Neural cell (in vitro differentiated cells): ENCODE data around the gene SSX4B. TPM values are rescaled to one million over a fixed set of nuclear protein-coding genes. Genes with fewer than 3 reads are reported as not detected.
"Not testable (repeated sequence)": the region's sequence is repeated elsewhere in the genome, so short reads cannot be mapped to it uniquely, and the experiment has no call there.

Experiments
- H2AFZ ChIP-seq: fragments of 200-600, 300-800 bp; sonication (generic), shearing (Covaris generic); 2 replicates; pipeline ENCODE4 v1.6.0; 2014; ENCODE audit warnings: low read depth, mild to moderate bottlenecking, antibody characterized with exemption, low read length, moderate library complexity
- H3F3A ChIP-seq: fragments of 200-600 bp; shearing (Covaris generic); 2 replicates; pipeline ENCODE4 v1.6.1; 2016; ENCODE audit warnings: mild to moderate bottlenecking, moderate library complexity, mixed read lengths, antibody characterized with exemption, low read length; ENCODE audit not compliant: insufficient read depth, poor library complexity, severe bottlenecking
- H3K27ac ChIP-seq: fragments of 200-600, 300-800 bp; sonication (generic), shearing (Covaris generic); 2 replicates; pipeline ENCODE4 v1.5.1; 2014; ENCODE audit warnings: mild to moderate bottlenecking, low read length, moderate library complexity
- H3K27me3 ChIP-seq: fragments of 300-800, 200-600 bp; sonication (generic), shearing (Covaris generic); 2 replicates; pipeline ENCODE4 v1.6.0; 2014; ENCODE audit warnings: mild to moderate bottlenecking, low read depth, low read length, moderate library complexity; ENCODE audit not compliant: insufficient read depth
- H3K36me3 ChIP-seq: fragments of 300-800, 200-600 bp; sonication (generic), shearing (Covaris generic); 2 replicates; pipeline ENCODE4 v1.5.1; 2014; ENCODE audit warnings: mild to moderate bottlenecking, antibody characterized with exemption, low read length, moderate library complexity; ENCODE audit not compliant: insufficient read depth
- H3K4me2 ChIP-seq: fragments of 300-800, 200-600 bp; sonication (generic), shearing (Covaris generic); 2 replicates; pipeline ENCODE4 v1.6.0; 2014; ENCODE audit warnings: mild to moderate bottlenecking, low read length
- H3K4me3 ChIP-seq: fragments of 300-800, 200-600 bp; sonication (generic), shearing (Covaris generic); 2 replicates; pipeline ENCODE4 v1.5.1; 2014; ENCODE audit warnings: mild to moderate bottlenecking, low read length, moderate library complexity
- H3K79me2 ChIP-seq: fragments of 200-600 bp; shearing (Covaris generic); replicated peaks from 2 replicates; pipeline ENCODE4 v1.6.0; 2014; ENCODE audit warnings: mild to moderate bottlenecking, low read length, moderate library complexity; ENCODE audit not compliant: insufficient read depth
- H3K9ac ChIP-seq: fragments of 300-800, 200-600 bp; sonication (generic), shearing (Covaris generic); 2 replicates; pipeline ENCODE4 v1.6.1; 2016; ENCODE audit warnings: mild to moderate bottlenecking, low read length, mixed read lengths
- H3K9me2 ChIP-seq: fragments of 200-600 bp; shearing (Covaris generic); 2 replicates; pipeline ENCODE4 v1.6.1; 2016; ENCODE audit warnings: mild to moderate bottlenecking, low read length, mixed read lengths; ENCODE audit not compliant: insufficient read depth
- H3K9me3 ChIP-seq: fragments of 200-600, 300-800 bp; sonication (generic), shearing (Covaris generic); 2 replicates; pipeline ENCODE4 v1.6.1; 2016; ENCODE audit warnings: mild to moderate bottlenecking, mixed run types, low read length, moderate library complexity, mixed read lengths
- H4K20me1 ChIP-seq: fragments of 200-600 bp; shearing (Covaris generic); 2 replicates; pipeline ENCODE4 v1.6.1; 2016; ENCODE audit warnings: mild to moderate bottlenecking, mixed run types; ENCODE audit not compliant: insufficient read depth
- CTCF ChIP-seq: fragments of 450-650 bp; IDR thresholded peaks from 2 replicates; pipeline ENCODE4 v1.5.1; 2014; ENCODE audit warnings: antibody characterized with exemption, mild to moderate bottlenecking, moderate library complexity; ENCODE audit not compliant: poor library complexity, severe bottlenecking
- EP300 ChIP-seq: fragments of 450-650 bp; conservative IDR thresholded peaks from 2 replicates; pipeline ENCODE4 v1.6.1; 2014; ENCODE audit warnings: antibody characterized with exemption, mild to moderate bottlenecking, moderate library complexity; ENCODE audit not compliant: poor library complexity, severe bottlenecking
- EZH2 ChIP-seq: fragments of 200-600, 300-800 bp; shearing (Covaris generic), sonication (generic); IDR thresholded peaks from 2 replicates; pipeline ENCODE4 v1.6.1; 2014; ENCODE audit warnings: antibody characterized with exemption, low read length, borderline replicate concordance, mild to moderate bottlenecking; ENCODE audit not compliant: insufficient read depth, poor library complexity, severe bottlenecking
- MXI1 ChIP-seq: fragments of 450-650 bp; conservative IDR thresholded peaks from 2 replicates; pipeline ENCODE4 v1.6.1; 2014; ENCODE audit warnings: antibody characterized with exemption, mild to moderate bottlenecking; ENCODE audit not compliant: poor library complexity, severe bottlenecking
- POLR2AphosphoS5 ChIP-seq: IDR thresholded peaks from 2 replicates; pipeline ENCODE4 v1.6.1; 2012
- RAD21 ChIP-seq: fragments of 450-650 bp; conservative IDR thresholded peaks from 2 replicates; pipeline ENCODE4 v1.6.1; 2014; ENCODE audit warnings: antibody characterized with exemption, mild to moderate bottlenecking, moderate library complexity
- REST ChIP-seq: IDR thresholded peaks from 2 replicates; pipeline ENCODE4 v1.6.1; 2012; ENCODE audit warnings: borderline replicate concordance
- SMC3 ChIP-seq: fragments of 450-650 bp; conservative IDR thresholded peaks from 2 replicates; pipeline ENCODE4 v1.6.1; 2014; ENCODE audit warnings: antibody characterized with exemption, mild to moderate bottlenecking, moderate library complexity; ENCODE audit not compliant: poor library complexity
- TAF1 ChIP-seq: IDR thresholded peaks from 2 replicates; pipeline ENCODE4 v1.6.1; 2012; ENCODE audit warnings: low read depth
- polyA minus RNA-seq: library from RNA; depleted of rRNA, polyadenylated mRNA; stranded (reverse); fragments of >200 nt; gene quantifications from 2 replicates; pipeline ENCODE4 v1.2.3, GENCODE V29; 2014
- polyA plus RNA-seq: library from polyadenylated mRNA; depleted of rRNA; stranded (reverse); fragments of >200 nt; gene quantifications from 2 replicates; pipeline ENCODE4 v1.2.3, GENCODE V29; 2014

SSX4B gene
- not detected in 2 replicates for polyA plus RNA-seq
- polyA minus RNA-seq = not detected in 2 replicates

GRCh38 chrX:48411860-48412259, at the start of gene SSX4B:
Gene SSX4B (minus strand): TSS chrX:48411960. CDS start chrX:48411372, 588 bp downstream.
- not testable (repeated sequence) for H3K79me2 ChIP-seq, H3K9me3 ChIP-seq, H3K27me3 ChIP-seq, H3K36me3 ChIP-seq, H3K9me2 ChIP-seq, H3K4me3 ChIP-seq, H3K4me2 ChIP-seq, H2AFZ ChIP-seq, H4K20me1 ChIP-seq, H3K9ac ChIP-seq, H3F3A ChIP-seq, H3K27ac ChIP-seq

- TF ChIP-seq TAF1 (no peak), EP300 (no peak), RAD21 (no peak)
- H3K9me3 ChIP-seq = no peaks in the 10 kb centered on the region
- no peaks in the 10 kb centered on the region for H4K20me1 ChIP-seq
- no peak overlapping the region for H3K4me3 ChIP-seq
- H3K9ac ChIP-seq = no peak overlapping the region
- no peaks in the 10 kb centered on the region for H3K36me3 ChIP-seq
- H2AFZ ChIP-seq = no peak overlapping the region
- no peak overlapping the region for H3K4me2 ChIP-seq
- no peaks in the 10 kb centered on the region for H3K79me2 ChIP-seq
- no peak overlapping the region for H3K27ac ChIP-seq
- no peaks in the 10 kb centered on the region for H3F3A ChIP-seq
- H3K9me2 ChIP-seq = no peaks in the 10 kb centered on the region
- no peaks in the 10 kb centered on the region for H3K27me3 ChIP-seq
These were observed 48.8 kb upstream of the SSX4B start for GRCh38 chrX:48460606-48461005.

GRCh38 chrX:48460031-48460430, 48.3 kb upstream of the SSX4B start:
- Histone ChIP-seq H3K9me2 (no peaks in the 10 kb centered on the region), H3K36me3 (no peaks in the 10 kb centered on the region), H3F3A (no peaks in the 10 kb centered on the region), H3K79me2 (no peaks in the 10 kb centered on the region), H3K27me3 (no peaks in the 10 kb centered on the region), H3K4me3 (no peak overlapping the region), H3K9ac (no peak overlapping the region), H3K9me3 (no peaks in the 10 kb centered on the region), H3K27ac (no peak overlapping the region), H3K4me2 (no peak overlapping the region), H4K20me1 (no peaks in the 10 kb centered on the region), H2AFZ (no peak overlapping the region)
- TF ChIP-seq SMC3 (no peak), RAD21 (no peak), EP300 (no peak), MXI1 (no peak), REST (no peak)

GRCh38 chrX:48459483-48459882, 47.7 kb upstream of the SSX4B start:
- Histone ChIP-seq H3K4me2 (no peak overlapping the region), H3F3A (no peaks in the 10 kb centered on the region), H3K4me3 (no peak overlapping the region), H3K9ac (no peak overlapping the region), H3K36me3 (no peaks in the 10 kb centered on the region), H2AFZ (no peak overlapping the region), H3K27me3 (no peaks in the 10 kb centered on the region), H4K20me1 (no peaks in the 10 kb centered on the region), H3K9me3 (no peaks in the 10 kb centered on the region), H3K79me2 (no peaks in the 10 kb centered on the region), H3K9me2 (no peaks in the 10 kb centered on the region), H3K27ac (no peak overlapping the region)
- no peak for TF ChIP-seq CTCF
- TF ChIP-seq SMC3 = no peak
- TF ChIP-seq MXI1 = no peak
- no peak for TF ChIP-seq RAD21
- no peak for TF ChIP-seq EP300
- no peak for TF ChIP-seq POLR2AphosphoS5
- TF ChIP-seq EZH2 = no peak
